ENCODE measurements around the gene IL1F10.

IL1F10 gene

DNA sequence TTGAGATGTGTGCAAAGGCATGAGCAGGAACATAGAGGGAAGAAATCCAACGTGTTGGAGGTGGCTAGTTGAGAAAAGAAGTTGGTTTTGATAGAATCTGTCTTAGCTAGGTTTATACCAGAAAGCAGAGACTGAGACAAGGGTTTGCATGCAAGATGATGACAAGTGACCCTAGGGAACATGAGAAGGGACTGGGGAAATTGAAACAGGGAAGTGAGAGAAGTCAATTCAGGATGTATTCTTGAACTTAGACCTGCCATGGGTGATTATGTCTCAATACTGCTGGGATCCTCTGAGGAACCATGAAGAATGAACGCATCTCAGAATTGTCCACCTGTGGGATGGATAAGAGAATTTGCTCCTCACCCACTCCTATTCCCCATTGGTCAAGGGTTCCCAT lies 42.0 kb upstream of the IL1F10 start (continued):
- TF ChIP-seq TCF4 (CRISPR knock-in tag; IDR thresholded peaks at IDR 0.05; ENCODE audit: borderline replicate concordance) (no peak), ESRRG (CRISPR knock-in tag; IDR thresholded peaks at IDR 0.05) (no peak), GLIS3 (CRISPR knock-in tag; IDR thresholded peaks at IDR 0.05) (no peak), ISL1 (CRISPR knock-in tag; IDR thresholded peaks at IDR 0.05) (no peak), ZNF8 (CRISPR knock-in tag; IDR thresholded peaks at IDR 0.05) (no peak), OSR1 (CRISPR knock-in tag; IDR thresholded peaks at IDR 0.05) (no peak), BACH2 (CRISPR knock-in tag; IDR thresholded peaks at IDR 0.05; ENCODE audit: borderline replicate concordance) (no peak), ZFP3 (CRISPR knock-in tag; IDR thresholded peaks at IDR 0.05) (no peak), RARB (CRISPR knock-in tag; IDR thresholded peaks at IDR 0.05) (no peak), ZFP30 (CRISPR knock-in tag; IDR thresholded peaks at IDR 0.05) (no peak)

DNA sequence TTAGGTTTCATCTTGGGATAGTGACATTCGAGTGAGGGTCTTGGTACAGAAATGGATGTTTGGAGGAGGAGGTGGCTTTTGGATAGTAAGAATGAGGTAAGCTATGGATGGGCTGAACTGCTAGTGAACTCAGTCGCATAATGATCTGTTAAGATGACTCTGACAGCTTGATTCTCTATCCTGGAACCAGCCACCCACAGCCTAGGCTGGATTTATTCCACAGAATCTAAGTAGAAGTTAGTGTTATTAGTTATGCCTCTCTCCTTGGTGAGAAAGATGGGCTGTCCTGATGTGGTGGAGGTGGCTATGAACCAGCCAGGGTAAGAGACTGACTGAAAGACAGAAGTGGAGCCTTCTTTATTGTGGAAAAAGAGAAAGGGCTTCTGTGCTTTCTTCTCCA lies 40.1 kb upstream of the IL1F10 start:
- ATAC-seq = no peak
- TF ChIP-seq OSR1 (CRISPR knock-in tag; IDR thresholded peaks at IDR 0.05) (no peak), TCF4 (CRISPR knock-in tag; IDR thresholded peaks at IDR 0.05; ENCODE audit: borderline replicate concordance) (no peak), ZNF8 (CRISPR knock-in tag; IDR thresholded peaks at IDR 0.05) (no peak), ZC3H10 (CRISPR knock-in tag; IDR thresholded peaks at IDR 0.05) (no peak), ARNTL (CRISPR knock-in tag; IDR thresholded peaks at IDR 0.05; ENCODE audit: borderline replicate concordance, low read depth) (no peak), ISL1 (CRISPR knock-in tag; IDR thresholded peaks at IDR 0.05) (no peak), PPARA (CRISPR knock-in tag; IDR thresholded peaks at IDR 0.05; ENCODE audit: borderline replicate concordance) (no peak)
- TF ChIP-seq, protein P1, sequence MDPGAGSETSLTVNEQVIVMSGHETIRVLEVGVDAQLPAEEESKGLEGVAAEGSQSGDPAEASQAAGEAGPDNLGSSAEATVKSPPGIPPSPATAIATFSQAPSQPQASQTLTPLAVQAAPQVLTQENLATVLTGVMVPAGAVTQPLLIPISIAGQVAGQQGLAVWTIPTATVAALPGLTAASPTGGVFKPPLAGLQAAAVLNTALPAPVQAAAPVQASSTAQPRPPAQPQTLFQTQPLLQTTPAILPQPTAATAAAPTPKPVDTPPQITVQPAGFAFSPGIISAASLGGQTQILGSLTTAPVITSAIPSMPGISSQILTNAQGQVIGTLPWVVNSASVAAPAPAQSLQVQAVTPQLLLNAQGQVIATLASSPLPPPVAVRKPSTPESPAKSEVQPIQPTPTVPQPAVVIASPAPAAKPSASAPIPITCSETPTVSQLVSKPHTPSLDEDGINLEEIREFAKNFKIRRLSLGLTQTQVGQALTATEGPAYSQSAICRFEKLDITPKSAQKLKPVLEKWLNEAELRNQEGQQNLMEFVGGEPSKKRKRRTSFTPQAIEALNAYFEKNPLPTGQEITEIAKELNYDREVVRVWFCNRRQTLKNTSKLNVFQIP (CRISPR knock-in tag; IDR thresholded peaks at IDR 0.05; ENCODE audit: borderline replicate concordance, low read depth) = no peak
- TF ChIP-seq, protein P2, sequence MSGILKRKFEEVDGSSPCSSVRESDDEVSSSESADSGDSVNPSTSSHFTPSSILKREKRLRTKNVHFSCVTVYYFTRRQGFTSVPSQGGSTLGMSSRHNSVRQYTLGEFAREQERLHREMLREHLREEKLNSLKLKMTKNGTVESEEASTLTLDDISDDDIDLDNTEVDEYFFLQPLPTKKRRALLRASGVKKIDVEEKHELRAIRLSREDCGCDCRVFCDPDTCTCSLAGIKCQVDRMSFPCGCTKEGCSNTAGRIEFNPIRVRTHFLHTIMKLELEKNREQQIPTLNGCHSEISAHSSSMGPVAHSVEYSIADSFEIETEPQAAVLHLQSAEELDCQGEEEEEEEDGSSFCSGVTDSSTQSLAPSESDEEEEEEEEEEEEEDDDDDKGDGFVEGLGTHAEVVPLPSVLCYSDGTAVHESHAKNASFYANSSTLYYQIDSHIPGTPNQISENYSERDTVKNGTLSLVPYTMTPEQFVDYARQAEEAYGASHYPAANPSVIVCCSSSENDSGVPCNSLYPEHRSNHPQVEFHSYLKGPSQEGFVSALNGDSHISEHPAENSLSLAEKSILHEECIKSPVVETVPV (CRISPR knock-in tag; IDR thresholded peaks at IDR 0.05) = no peak

DNA sequence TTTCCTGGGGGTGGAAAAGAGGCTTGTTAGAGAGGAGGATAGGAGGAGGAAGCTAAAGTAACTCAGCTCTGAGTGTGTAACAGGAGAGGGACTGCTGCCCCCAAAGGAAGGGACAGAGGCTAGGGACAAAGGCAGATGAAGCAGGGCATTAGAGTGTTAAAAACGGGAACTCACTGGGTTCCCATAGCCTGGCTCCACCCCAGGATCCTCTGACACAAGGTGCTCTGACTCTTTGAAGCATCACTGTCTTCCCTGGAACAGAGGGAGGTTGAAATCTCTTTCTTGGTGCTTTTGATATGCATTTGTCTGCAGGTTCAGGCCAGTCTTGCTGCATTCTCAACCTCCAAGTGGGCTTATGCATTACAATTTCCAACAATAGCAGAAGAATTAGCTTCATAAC lies 39.7 kb upstream of the IL1F10 start:
- TF ChIP-seq, protein P1 (CRISPR knock-in tag; IDR thresholded peaks at IDR 0.05; ENCODE audit: borderline replicate concordance, low read depth) = no peak
- TF ChIP-seq ISL1 (CRISPR knock-in tag; IDR thresholded peaks at IDR 0.05) (no peak), CSDC2 (CRISPR knock-in tag; IDR thresholded peaks at IDR 0.05) (no peak), ZNF70 (CRISPR knock-in tag; IDR thresholded peaks at IDR 0.05) (no peak), PPARA (CRISPR knock-in tag; IDR thresholded peaks at IDR 0.05; ENCODE audit: borderline replicate concordance) (no peak), ZNF8 (CRISPR knock-in tag; IDR thresholded peaks at IDR 0.05) (no peak), GLIS3 (CRISPR knock-in tag; IDR thresholded peaks at IDR 0.05) (no peak), ZNF565 (CRISPR knock-in tag; conservative IDR thresholded peaks at IDR 0.05; ENCODE audit: low read depth) (no peak), ZFP3 (CRISPR knock-in tag; IDR thresholded peaks at IDR 0.05) (no peak), TOX (CRISPR knock-in tag; IDR thresholded peaks at IDR 0.05; ENCODE audit: borderline replicate concordance) (no peak), CREB5 (CRISPR knock-in tag; IDR thresholded peaks at IDR 0.05; ENCODE audit: low read depth) (no peak), ZC3H10 (CRISPR knock-in tag; IDR thresholded peaks at IDR 0.05) (no peak), TSHZ2 (CRISPR knock-in tag; IDR thresholded peaks at IDR 0.05) (no peak), ARNTL (CRISPR knock-in tag; IDR thresholded peaks at IDR 0.05; ENCODE audit: borderline replicate concordance, low read depth) (no peak), TCF4 (CRISPR knock-in tag; IDR thresholded peaks at IDR 0.05; ENCODE audit: borderline replicate concordance) (no peak)
- TF ChIP-seq, protein P3, sequence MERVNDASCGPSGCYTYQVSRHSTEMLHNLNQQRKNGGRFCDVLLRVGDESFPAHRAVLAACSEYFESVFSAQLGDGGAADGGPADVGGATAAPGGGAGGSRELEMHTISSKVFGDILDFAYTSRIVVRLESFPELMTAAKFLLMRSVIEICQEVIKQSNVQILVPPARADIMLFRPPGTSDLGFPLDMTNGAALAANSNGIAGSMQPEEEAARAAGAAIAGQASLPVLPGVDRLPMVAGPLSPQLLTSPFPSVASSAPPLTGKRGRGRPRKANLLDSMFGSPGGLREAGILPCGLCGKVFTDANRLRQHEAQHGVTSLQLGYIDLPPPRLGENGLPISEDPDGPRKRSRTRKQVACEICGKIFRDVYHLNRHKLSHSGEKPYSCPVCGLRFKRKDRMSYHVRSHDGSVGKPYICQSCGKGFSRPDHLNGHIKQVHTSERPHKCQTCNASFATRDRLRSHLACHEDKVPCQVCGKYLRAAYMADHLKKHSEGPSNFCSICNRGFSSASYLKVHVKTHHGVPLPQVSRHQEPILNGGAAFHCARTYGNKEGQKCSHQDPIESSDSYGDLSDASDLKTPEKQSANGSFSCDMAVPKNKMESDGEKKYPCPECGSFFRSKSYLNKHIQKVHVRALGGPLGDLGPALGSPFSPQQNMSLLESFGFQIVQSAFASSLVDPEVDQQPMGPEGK (CRISPR knock-in tag; IDR thresholded peaks at IDR 0.05; ENCODE audit: borderline replicate concordance) = no peak
- ATAC-seq = no peak

All from SK-N-SH treated with all-trans-retinoic acid at 6 μM for 48 hours (cell line).